ENCODE measurements around the gene MDH1. TPM values are rescaled to one million over a fixed set of nuclear protein-coding genes. Genes with fewer than 3 reads are reported as not detected.
"Not testable (repeated sequence)": the region's sequence is repeated elsewhere in the genome, so short reads cannot be mapped to it uniquely, and the experiment has no call there.

Gene MDH1
- 100 to 1,000 TPM; 334 to 491 (median 390) TPM for polyA plus RNA-seq (ENCODE audit: insufficient read length in 4 of 4)

GRCh38 chr2:63588385-63589147, at the start of gene MDH1, which contains the start of gene WDPCP:
TSS of gene MDH1 (plus strand) at chr2:63588963. CDS start at chr2:63589044, 81 bp downstream.
TSS of gene WDPCP (minus strand) at chr2:63588477. CDS start at chr2:63588271, 206 bp downstream.
- peak; percentile 91 to 98 (median 98) for DNase-seq (ENCODE audit: low read depth in 4 of 4, low spot score in 2 of 4)

GRCh38 chr2:63539416-63540162, 49.2 kb upstream of the MDH1 start:
- DNase-seq (ENCODE audit: low read depth in 4 of 4, low spot score in 2 of 4), result no peak

- DNase-seq (ENCODE audit: low read depth in 4 of 4, low spot score in 2 of 4), result no peak
These were observed 44.6 kb upstream of the MDH1 start for GRCh38 chr2:63544017-63544627.

GRCh38 chr2:63545023-63545422, 43.7 kb upstream of the MDH1 start:
- DNase-seq (ENCODE audit: low read depth in 4 of 4, low spot score in 2 of 4), result no peak

- no peak for DNase-seq (ENCODE audit: low read depth in 4 of 4, low spot score in 2 of 4)
These were observed 35.7 kb upstream of the MDH1 start for GRCh38 chr2:63553049-63553448.

GRCh38 chr2:63555299-63555698, 33.5 kb upstream of the MDH1 start:
- no peak for DNase-seq (ENCODE audit: low read depth in 4 of 4, low spot score in 2 of 4)

- no peak for DNase-seq (ENCODE audit: low read depth in 4 of 4, low spot score in 2 of 4)
These were observed 32.8 kb upstream of the MDH1 start for GRCh38 chr2:63555931-63556330.

- DNase-seq (ENCODE audit: low read depth in 4 of 4, low spot score in 2 of 4), result not testable (repeated sequence)
These were observed 30.9 kb upstream of the MDH1 start for GRCh38 chr2:63557819-63558218.

- DNase-seq (ENCODE audit: low read depth in 4 of 4, low spot score in 2 of 4), result not testable (repeated sequence)
These were observed 29.8 kb upstream of the MDH1 start for GRCh38 chr2:63558922-63559321.

- DNase-seq (ENCODE audit: low read depth in 4 of 4, low spot score in 2 of 4), result no peak
These were observed 26.0 kb upstream of the MDH1 start for GRCh38 chr2:63562751-63563150.

- DNase-seq (ENCODE audit: low read depth in 4 of 4, low spot score in 2 of 4), result no peak
These were observed 19.0 kb upstream of the MDH1 start for GRCh38 chr2:63569740-63570139.

GRCh38 chr2:63571291-63571690, 17.5 kb upstream of the MDH1 start:
- DNase-seq (ENCODE audit: low read depth in 4 of 4, low spot score in 2 of 4), result no peak

- DNase-seq (ENCODE audit: low read depth in 4 of 4, low spot score in 2 of 4), result no peak
These were observed 16.8 kb upstream of the MDH1 start for GRCh38 chr2:63572001-63572400.

- DNase-seq (ENCODE audit: low read depth in 4 of 4, low spot score in 2 of 4), result not testable (repeated sequence)
These were observed 15.7 kb upstream of the MDH1 start for GRCh38 chr2:63573026-63573425.

GRCh38 chr2:63573726-63574345, 14.9 kb upstream of the MDH1 start:
- not testable (repeated sequence) for DNase-seq (ENCODE audit: low read depth in 4 of 4, low spot score in 2 of 4)

GRCh38 chr2:63576546-63576945, 12.2 kb upstream of the MDH1 start:
- DNase-seq (ENCODE audit: low read depth in 4 of 4, low spot score in 2 of 4), result no peak

GRCh38 chr2:63578767-63579166, 10.0 kb upstream of the MDH1 start:
- DNase-seq (ENCODE audit: low read depth in 4 of 4, low spot score in 2 of 4), result no peak

GRCh38 chr2:63580651-63581297, 8.0 kb upstream of the MDH1 start:
- no peak for DNase-seq (ENCODE audit: low read depth in 4 of 4, low spot score in 2 of 4)

- DNase-seq (ENCODE audit: low read depth in 4 of 4, low spot score in 2 of 4), result no peak
These were observed 7.3 kb upstream of the MDH1 start for GRCh38 chr2:63581298-63581961.

- no peak for DNase-seq (ENCODE audit: low read depth in 4 of 4, low spot score in 2 of 4)
These were observed 5.9 kb upstream of the MDH1 start for GRCh38 chr2:63582873-63583272.

Measured in left renal cortex interstitium (tissue), 4 donors.